ENCODE data around the gene APOD.

GRCh38 chr3:195540511-195540910 lies 43.2 kb downstream of the APOD start:
- TF ChIP-seq, protein P1, sequence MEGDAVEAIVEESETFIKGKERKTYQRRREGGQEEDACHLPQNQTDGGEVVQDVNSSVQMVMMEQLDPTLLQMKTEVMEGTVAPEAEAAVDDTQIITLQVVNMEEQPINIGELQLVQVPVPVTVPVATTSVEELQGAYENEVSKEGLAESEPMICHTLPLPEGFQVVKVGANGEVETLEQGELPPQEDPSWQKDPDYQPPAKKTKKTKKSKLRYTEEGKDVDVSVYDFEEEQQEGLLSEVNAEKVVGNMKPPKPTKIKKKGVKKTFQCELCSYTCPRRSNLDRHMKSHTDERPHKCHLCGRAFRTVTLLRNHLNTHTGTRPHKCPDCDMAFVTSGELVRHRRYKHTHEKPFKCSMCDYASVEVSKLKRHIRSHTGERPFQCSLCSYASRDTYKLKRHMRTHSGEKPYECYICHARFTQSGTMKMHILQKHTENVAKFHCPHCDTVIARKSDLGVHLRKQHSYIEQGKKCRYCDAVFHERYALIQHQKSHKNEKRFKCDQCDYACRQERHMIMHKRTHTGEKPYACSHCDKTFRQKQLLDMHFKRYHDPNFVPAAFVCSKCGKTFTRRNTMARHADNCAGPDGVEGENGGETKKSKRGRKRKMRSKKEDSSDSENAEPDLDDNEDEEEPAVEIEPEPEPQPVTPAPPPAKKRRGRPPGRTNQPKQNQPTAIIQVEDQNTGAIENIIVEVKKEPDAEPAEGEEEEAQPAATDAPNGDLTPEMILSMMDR (tag by site-specific recombination; IDR thresholded peaks at IDR 0.05): no peak
- TF ChIP-seq ZEB2 (tag by site-specific recombination; IDR thresholded peaks at IDR 0.05) (no peak), YY1 (tag by site-specific recombination; IDR thresholded peaks at IDR 0.05) (no peak)

All from HEK293 (cell line).